Natural killer cell treated with Interleukin-12 subunit alpha and Interleukin-12 subunit beta and Interleukin-15 and Interleukin-18, amount 100 ng/mL, for 72 hours (primary cell): ENCODE results near the gene HOMER3. TPM values are rescaled to one million over a fixed set of nuclear protein-coding genes. Genes with fewer than 3 reads are reported as not detected.
"Not testable (repeated sequence)": the region's sequence is repeated elsewhere in the genome, so short reads cannot be mapped to it uniquely, and the experiment has no call there.

Source experiments
- ATAC-seq, 2 donors: fragments of 150-1000 bp; cut with Tn5 transposase in 1 of 2; sonication (Bioruptor Pico), chemical (Tn5 transposase) in 1 of 2; 2 replicates each; pipeline ENCODE4 v1.10.0; 2021
- DNase-seq: peaks from one replicate; pipeline ENCODE4 v3.0.0; 2022; ENCODE audit warnings: low spot score
- H3K27ac Mint-ChIP-seq, 2 donors: 1 replicate in 1 of 2; 2 replicates in 1 of 2; pipeline ENCODE4 v1.8.0; 2022; ENCODE audit warnings: mixed read lengths in 2 of 2, mild to moderate bottlenecking in 1 of 2, moderate library complexity in 1 of 2
- H3K27me3 Mint-ChIP-seq, 2 donors: 1 replicate in 1 of 2; 2 replicates in 1 of 2; pipeline ENCODE4 v1.8.0; 2022; ENCODE audit warnings: mixed read lengths in 2 of 2
- H3K36me3 Mint-ChIP-seq: one replicate; pipeline ENCODE4 v1.8.0; 2022; ENCODE audit warnings: mixed read lengths
- H3K4me1 Mint-ChIP-seq, 2 donors: 1 replicate in 1 of 2; 2 replicates in 1 of 2; pipeline ENCODE4 v1.8.0; 2022; ENCODE audit warnings: low read depth in 2 of 2, mixed read lengths in 2 of 2, mild to moderate bottlenecking in 1 of 2
- H3K4me3 Mint-ChIP-seq: one replicate; pipeline ENCODE4 v1.8.0; 2022; ENCODE audit warnings: mixed read lengths
- H3K9me3 Mint-ChIP-seq: 2 replicates; pipeline ENCODE4 v1.8.0; 2022; ENCODE audit warnings: mixed read lengths
- total RNA-seq, 2 donors: library from RNA; stranded (reverse); gene quantifications; one replicate each; pipeline ENCODE4 v1.2.3, GENCODE V29; 2022

The HOMER3 gene
- total RNA-seq, 2 donors from 2014 or later = 0.86 TPM; not detected in 1

GRCh38 chr19:18969931-18970659 lies 29.1 kb upstream of the HOMER3 start:
- peaks cover 5 to 9% of the 10 kb centered on the region in 2 donors for H3K4me1 Mint-ChIP-seq
- DNase-seq (no peak), ATAC-seq (no peak)
- no peak overlapping the region for H3K27ac Mint-ChIP-seq
- H3K9me3 Mint-ChIP-seq = no peaks in the 10 kb centered on the region
- no peaks in the 10 kb centered on the region for H3K36me3 Mint-ChIP-seq
- H3K27me3 Mint-ChIP-seq = peaks cover 0 to 5% of the 10 kb centered on the region in 2 donors
- no peak overlapping the region for H3K4me3 Mint-ChIP-seq

DNA sequence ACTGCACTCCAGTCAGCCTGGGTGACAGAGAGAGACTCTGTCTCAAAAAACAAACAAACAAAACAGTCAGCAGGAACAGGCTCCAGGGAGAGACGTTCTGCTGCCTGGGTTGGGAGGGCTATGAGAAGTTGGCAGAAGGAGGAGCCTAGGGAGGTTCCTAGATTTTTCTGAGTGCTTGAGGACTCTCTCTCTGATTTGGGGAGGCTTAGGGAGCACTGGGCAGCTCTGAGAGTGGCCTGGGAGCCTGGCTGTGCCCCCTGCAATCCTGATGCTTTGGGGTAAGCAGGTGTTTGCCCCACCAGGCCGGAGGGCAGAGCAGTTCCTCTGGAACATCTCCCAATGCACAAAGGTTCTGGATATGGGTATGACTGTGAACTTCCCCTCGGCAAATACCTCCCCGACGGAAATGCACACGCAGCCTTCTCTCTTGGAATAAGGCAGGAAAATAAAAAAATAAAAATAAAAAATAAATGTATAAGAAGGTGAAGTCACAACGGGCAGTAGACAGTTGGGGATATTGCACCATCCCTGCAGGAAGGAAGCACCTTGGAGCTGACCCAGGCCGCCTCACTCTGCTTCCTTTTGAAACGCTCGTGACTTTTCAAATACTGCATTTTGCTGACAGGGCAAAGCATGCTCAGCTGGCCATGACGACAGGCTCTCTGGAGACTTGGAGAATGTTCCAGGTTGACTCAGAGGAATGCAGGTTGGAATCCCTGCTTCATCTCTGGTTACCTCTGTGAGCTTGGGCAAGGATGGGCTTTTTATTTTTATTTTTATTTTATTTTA lies 26.5 kb upstream of the HOMER3 start:
- Mint-ChIP-seq H3K9me3 (no peaks in the 10 kb centered on the region), H3K27ac (no peak overlapping the region), H3K4me1 (peaks cover 0 to 4% of the 10 kb centered on the region in 2 donors), H3K27me3 (peaks cover 0 to 8% of the 10 kb centered on the region in 2 donors), H3K36me3 (no peaks in the 10 kb centered on the region), H3K4me3 (no peak overlapping the region)
- peak; percentile 43 to 57 for ATAC-seq
- DNase-seq = no peak

DNA sequence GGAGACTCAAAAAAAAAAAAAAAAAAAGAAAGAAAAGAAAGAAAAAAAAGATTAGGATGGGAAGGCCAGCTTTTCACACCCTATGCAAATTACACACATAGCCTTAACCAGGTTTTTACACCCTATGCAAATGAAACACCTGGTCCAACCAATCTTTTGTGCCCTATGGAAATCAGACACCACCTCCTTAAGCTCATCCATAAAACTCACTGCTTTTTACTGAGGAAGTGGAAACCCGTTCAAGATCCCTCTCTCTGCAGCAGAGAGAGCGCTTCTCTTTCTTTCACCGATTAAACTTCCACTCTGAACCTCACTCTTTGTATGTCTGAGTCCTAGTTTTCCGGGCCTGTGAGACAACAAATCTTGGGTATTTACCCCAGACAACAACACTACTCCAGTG lies 25.3 kb upstream of the HOMER3 start:
- peaks cover 11 to 19% of the 10 kb centered on the region in 2 donors for H3K27me3 Mint-ChIP-seq
- no peaks in the 10 kb centered on the region for H3K9me3 Mint-ChIP-seq
- no peak for DNase-seq
- H3K36me3 Mint-ChIP-seq = no peaks in the 10 kb centered on the region
- no peak overlapping the region for H3K27ac Mint-ChIP-seq
- no peak overlapping the region for H3K4me3 Mint-ChIP-seq
- peaks cover 9 to 15% of the 10 kb centered on the region in 2 donors for H3K4me1 Mint-ChIP-seq
- no peak for ATAC-seq

DNA sequence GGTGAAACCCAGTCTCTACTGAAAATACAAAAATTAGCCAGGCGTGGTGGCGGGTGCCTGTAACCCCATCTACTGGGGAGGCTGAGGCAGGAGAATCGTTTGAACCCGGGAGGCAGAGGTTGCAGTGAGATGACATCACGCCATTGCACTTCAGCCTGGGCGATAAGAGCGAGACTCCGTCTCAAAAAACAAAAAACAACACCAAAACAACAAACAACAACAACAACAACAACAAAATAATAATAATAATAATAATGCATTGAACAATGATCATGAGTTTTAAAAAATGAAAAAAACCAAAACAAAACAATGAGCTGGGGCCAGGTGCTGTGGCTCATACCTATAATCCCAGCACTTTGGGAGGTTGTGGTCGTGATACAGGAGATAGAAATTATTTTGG lies 23.1 kb upstream of the HOMER3 start:
- no peaks in the 10 kb centered on the region for H3K36me3 Mint-ChIP-seq
- H3K4me3 Mint-ChIP-seq = no peak overlapping the region
- DNase-seq = no peak
- peaks cover 13 to 19% of the 10 kb centered on the region in 2 donors for H3K27me3 Mint-ChIP-seq
- H3K9me3 Mint-ChIP-seq = no peaks in the 10 kb centered on the region
- ATAC-seq = no peak
- no peak overlapping the region for H3K27ac Mint-ChIP-seq
- peaks cover 10 to 13% of the 10 kb centered on the region in 2 donors for H3K4me1 Mint-ChIP-seq

DNA sequence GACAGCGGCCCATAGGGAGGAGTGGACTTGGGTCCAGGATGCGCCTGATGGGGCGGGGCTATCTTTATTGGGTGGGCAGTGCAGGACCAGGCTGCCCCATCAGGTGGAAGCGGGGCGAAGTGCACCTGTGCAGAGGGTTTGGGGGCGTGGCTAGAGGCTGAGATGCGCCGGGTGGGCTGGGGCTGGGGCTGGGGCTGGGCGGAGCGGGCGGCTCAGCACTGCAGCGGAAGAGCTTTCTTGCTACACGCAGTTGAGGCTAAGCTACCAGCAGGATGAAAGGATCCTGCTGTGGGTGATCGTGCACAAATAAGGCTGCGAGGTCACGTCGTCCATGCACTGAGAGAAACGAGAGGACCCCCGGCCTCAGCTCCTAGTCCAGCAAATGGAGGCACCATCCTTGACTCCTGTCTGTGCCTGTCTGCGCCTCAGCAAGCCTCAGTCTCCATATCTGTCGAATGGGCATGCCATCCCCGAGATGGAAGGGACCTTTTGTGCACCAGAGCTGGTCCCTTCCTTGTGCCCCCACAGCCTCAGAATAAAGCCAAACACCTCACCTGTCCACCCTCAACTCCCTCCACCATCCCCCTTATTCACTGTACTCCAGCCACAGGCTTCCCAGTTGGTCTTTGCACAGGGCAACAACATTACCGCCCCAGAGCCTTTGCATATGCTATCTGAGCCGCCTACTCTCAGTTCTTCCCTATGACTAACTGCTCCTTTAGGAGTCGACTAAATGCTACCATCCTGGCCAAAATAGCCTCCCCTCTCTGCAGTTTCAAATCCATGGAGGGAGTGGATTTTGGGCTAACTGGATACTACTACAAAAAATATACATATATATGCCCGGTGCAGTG lies 21.0 kb upstream of the HOMER3 start:
- Mint-ChIP-seq H3K27ac (no peak overlapping the region), H3K9me3 (no peaks in the 10 kb centered on the region), H3K4me1 (peaks cover 10 to 11% of the 10 kb centered on the region in 2 donors), H3K4me3 (no peak overlapping the region), H3K36me3 (no peaks in the 10 kb centered on the region), H3K27me3 (peaks cover 13 to 16% of the 10 kb centered on the region in 2 donors)
- ATAC-seq (no peak), DNase-seq (no peak)

GRCh38 chr19:18960370-18960769 lies 19.4 kb upstream of the HOMER3 start:
- Mint-ChIP-seq H3K27me3 (peaks cover 13 to 16% of the 10 kb centered on the region in 2 donors), H3K27ac (no peak overlapping the region), H3K36me3 (no peaks in the 10 kb centered on the region), H3K4me3 (no peak overlapping the region), H3K4me1 (peaks cover 10 to 11% of the 10 kb centered on the region in 2 donors), H3K9me3 (no peaks in the 10 kb centered on the region)
- ATAC-seq (no peak), DNase-seq (no peak)

DNA sequence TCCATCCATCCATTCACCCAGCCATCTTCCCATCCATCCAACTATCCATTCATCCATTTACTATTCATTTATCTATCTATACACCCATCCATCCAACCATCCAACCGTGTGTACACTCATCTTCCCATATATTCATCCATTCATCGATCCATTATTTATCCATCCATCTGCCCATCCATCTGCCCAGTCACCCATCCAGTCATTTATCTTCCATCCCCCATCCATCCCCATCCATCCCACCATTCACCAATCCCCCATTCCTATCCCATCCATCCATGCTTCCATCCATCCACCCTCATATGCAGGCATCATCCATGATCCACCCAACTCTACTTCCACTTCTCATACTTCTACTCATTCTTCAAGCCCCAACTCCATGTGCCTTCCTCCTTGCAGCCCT lies 14.0 kb upstream of the HOMER3 start:
- Mint-ChIP-seq H3K4me1 (no peaks in the 10 kb centered on the region), H3K36me3 (no peaks in the 10 kb centered on the region), H3K9me3 (peaks cover 4% of the 10 kb centered on the region), H3K27ac (no peak overlapping the region), H3K27me3 (peaks cover 6 to 18% of the 10 kb centered on the region in 2 donors), H3K4me3 (no peak overlapping the region)
- DNase-seq (no peak), ATAC-seq (no peak)

DNA sequence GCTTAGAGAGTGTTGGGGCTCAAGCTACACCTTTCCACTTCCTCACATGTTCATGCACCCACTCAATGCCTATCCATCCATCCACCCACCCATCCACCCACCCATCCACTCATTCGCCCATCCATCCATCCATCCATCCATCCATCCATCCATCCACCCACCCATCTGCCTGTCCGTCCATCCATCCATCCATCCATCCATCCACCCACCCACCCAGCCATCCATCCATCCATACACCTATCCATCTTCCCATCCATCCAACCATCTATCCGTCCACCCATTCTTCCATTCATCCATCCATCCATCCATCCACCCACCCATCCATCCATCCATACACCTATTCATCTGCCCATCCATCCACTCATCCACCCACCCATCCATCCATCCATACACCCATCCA lies 13.1 kb upstream of the HOMER3 start:
- no peaks in the 10 kb centered on the region for H3K36me3 Mint-ChIP-seq
- peak overlapping the region in 1 of 2 donors; percentile 6 for H3K27ac Mint-ChIP-seq
- no peak overlapping the region for H3K4me3 Mint-ChIP-seq
- ATAC-seq (no peak), DNase-seq (no peak)
- H3K27me3 Mint-ChIP-seq = peaks cover 6 to 18% of the 10 kb centered on the region in 2 donors
- no peaks in the 10 kb centered on the region for H3K4me1 Mint-ChIP-seq
- H3K9me3 Mint-ChIP-seq = peaks cover 4% of the 10 kb centered on the region

- not testable (repeated sequence) for H3K9me3 Mint-ChIP-seq, DNase-seq, ATAC-seq, H3K27ac Mint-ChIP-seq, H3K4me3 Mint-ChIP-seq, H3K4me1 Mint-ChIP-seq, H3K36me3 Mint-ChIP-seq
- peaks cover 8 to 18% of the 10 kb centered on the region in 2 donors for H3K27me3 Mint-ChIP-seq
Measured at GRCh38 chr19:18952364-18953003, 11.5 kb upstream of the HOMER3 start.

GRCh38 chr19:18951721-18952281 lies 10.8 kb upstream of the HOMER3 start:
- peaks cover 4% of the 10 kb centered on the region for H3K9me3 Mint-ChIP-seq
- no peak overlapping the region for H3K27ac Mint-ChIP-seq
- H3K4me3 Mint-ChIP-seq = no peak overlapping the region
- ATAC-seq = no peak
- H3K4me1 Mint-ChIP-seq = peaks cover 0 to 2% of the 10 kb centered on the region in 2 donors
- peaks cover 8 to 18% of the 10 kb centered on the region in 2 donors for H3K27me3 Mint-ChIP-seq
- DNase-seq = no peak
- no peaks in the 10 kb centered on the region for H3K36me3 Mint-ChIP-seq

DNA sequence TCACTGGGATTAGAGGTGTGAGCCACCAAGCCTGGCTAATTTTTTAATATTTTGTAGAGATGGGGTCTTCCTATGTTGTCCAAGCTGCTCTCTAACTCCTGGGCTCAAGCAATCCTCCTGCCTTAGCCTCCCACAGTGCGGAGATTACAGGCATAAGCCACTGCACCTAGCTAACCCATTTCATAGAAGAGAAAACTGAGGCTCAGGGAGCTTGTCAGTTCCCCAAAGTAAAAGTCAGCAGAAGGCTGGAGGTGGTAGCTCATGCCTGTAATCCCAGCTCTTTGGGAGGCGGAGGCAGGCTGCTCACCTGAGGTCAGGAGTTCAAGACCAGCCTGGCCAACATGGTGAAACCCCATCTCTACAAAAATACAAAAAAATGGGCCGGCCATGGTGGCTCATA lies 8.8 kb upstream of the HOMER3 start:
- Mint-ChIP-seq H3K4me3 (no peak overlapping the region), H3K4me1 (peaks cover 0 to 2% of the 10 kb centered on the region in 2 donors), H3K27me3 (peaks cover 13 to 21% of the 10 kb centered on the region in 2 donors), H3K27ac (no peak overlapping the region), H3K9me3 (peaks cover under 1% of the 10 kb centered on the region), H3K36me3 (no peaks in the 10 kb centered on the region)
- DNase-seq (no peak), ATAC-seq (no peak)

- H3K9me3 Mint-ChIP-seq = no peaks in the 10 kb centered on the region
- H3K4me3 Mint-ChIP-seq = no peak overlapping the region
- DNase-seq (no peak), ATAC-seq (peak in 1 of 2 donors; percentile 34)
- H3K36me3 Mint-ChIP-seq = no peaks in the 10 kb centered on the region
- peaks cover 0 to 2% of the 10 kb centered on the region in 2 donors for H3K4me1 Mint-ChIP-seq
- H3K27ac Mint-ChIP-seq = no peak overlapping the region
- H3K27me3 Mint-ChIP-seq = peaks cover 13 to 14% of the 10 kb centered on the region in 2 donors
Measured at GRCh38 chr19:18948976-18949356, 7.9 kb upstream of the HOMER3 start.
